ENCODE results near the gene NTRK1.

DNA sequence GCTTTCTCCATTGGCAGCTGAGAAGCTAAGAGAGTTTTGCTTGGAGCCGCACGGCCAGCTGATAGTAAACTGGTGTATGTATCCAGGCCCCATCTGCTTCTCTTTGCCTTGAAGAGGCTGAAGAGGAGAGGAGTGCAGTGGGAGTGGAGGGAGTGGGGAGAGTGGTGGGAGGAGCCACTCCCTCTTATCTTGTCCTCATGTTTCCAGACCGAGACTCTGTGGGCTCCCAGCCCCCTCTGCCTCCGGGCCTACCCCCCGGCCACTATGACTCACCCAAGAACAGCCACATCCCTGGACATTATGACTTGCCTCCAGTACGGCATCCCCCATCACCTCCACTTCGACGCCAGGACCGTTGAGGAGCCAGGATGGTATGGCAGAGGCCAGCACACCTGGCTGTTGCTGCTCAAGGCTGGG, 53.8 kb downstream of the NTRK1 start:
- TF ChIP-seq SIN3A (IDR thresholded peaks at IDR 0.05; ENCODE audit: borderline replicate concordance, low read depth, low read length): no peak
- TF ChIP-seq CTCF (IDR thresholded peaks at IDR 0.05): no peak
- no peak for TF ChIP-seq CHD2 (IDR thresholded peaks at IDR 0.05; ENCODE audit: low read length, partially characterized antibody)
- TF ChIP-seq, protein P1, sequence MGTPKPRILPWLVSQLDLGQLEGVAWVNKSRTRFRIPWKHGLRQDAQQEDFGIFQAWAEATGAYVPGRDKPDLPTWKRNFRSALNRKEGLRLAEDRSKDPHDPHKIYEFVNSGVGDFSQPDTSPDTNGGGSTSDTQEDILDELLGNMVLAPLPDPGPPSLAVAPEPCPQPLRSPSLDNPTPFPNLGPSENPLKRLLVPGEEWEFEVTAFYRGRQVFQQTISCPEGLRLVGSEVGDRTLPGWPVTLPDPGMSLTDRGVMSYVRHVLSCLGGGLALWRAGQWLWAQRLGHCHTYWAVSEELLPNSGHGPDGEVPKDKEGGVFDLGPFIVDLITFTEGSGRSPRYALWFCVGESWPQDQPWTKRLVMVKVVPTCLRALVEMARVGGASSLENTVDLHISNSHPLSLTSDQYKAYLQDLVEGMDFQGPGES (IDR thresholded peaks at IDR 0.05; ENCODE audit: low read depth, low read length): no peak
- no peak for TF ChIP-seq TEAD4 (IDR thresholded peaks at IDR 0.05; ENCODE audit: borderline replicate concordance, insufficient read depth)
- TF ChIP-seq TCF12 (IDR thresholded peaks at IDR 0.05): 0 out of 2 replicates have a peak, but pooled peaks have one; percentile 27
- TF ChIP-seq EZH2phosphoT487 (IDR thresholded peaks at IDR 0.05; ENCODE audit: borderline replicate concordance, low read depth): no peak
- TF ChIP-seq POLR2AphosphoS5 (IDR thresholded peaks at IDR 0.05; ENCODE audit: low read depth, low read length): no peak
- no peak for TF ChIP-seq SMC3 (IDR thresholded peaks at IDR 0.05; ENCODE audit: low read depth, low read length)
- no peak for TF ChIP-seq ZBTB33 (IDR thresholded peaks at IDR 0.05; ENCODE audit: borderline replicate concordance, low read depth)
- no peak for TF ChIP-seq NRF1 (IDR thresholded peaks at IDR 0.05; ENCODE audit: low read depth, low read length)
- TF ChIP-seq EP300 (IDR thresholded peaks at IDR 0.05; ENCODE audit: borderline replicate concordance in 1 of 2, low read depth in 1 of 2, low read length in 1 of 2): no peak; a peak in 1 of 4 replicates
